SH-SY5Y (cell line): ENCODE results near the gene MICAL3.

Source experiments
- GATA2 ChIP-seq: IDR thresholded peaks from 2 replicates; pipeline ENCODE4 v1.6.1; 2011; ENCODE audit warnings: mild to moderate bottlenecking, low read depth, low read length
- GATA3 ChIP-seq: IDR thresholded peaks from 2 replicates; pipeline ENCODE4 v1.6.1; 2011; ENCODE audit warnings: low read depth, mild to moderate bottlenecking, low read length, moderate library complexity

GRCh38 chr22:17925431-17925841 is 98.9 kb downstream of the MICAL3 start:
- TF ChIP-seq GATA2 = no peak
- no peak for TF ChIP-seq GATA3
